ENCODE data around the gene EFHC1. TPM values are rescaled to one million over a fixed set of nuclear protein-coding genes. Genes with fewer than 3 reads are reported as not detected.

EFHC1 gene
- total RNA-seq, 1 donor from 2014 or later, result 29.0 TPM

DNA sequence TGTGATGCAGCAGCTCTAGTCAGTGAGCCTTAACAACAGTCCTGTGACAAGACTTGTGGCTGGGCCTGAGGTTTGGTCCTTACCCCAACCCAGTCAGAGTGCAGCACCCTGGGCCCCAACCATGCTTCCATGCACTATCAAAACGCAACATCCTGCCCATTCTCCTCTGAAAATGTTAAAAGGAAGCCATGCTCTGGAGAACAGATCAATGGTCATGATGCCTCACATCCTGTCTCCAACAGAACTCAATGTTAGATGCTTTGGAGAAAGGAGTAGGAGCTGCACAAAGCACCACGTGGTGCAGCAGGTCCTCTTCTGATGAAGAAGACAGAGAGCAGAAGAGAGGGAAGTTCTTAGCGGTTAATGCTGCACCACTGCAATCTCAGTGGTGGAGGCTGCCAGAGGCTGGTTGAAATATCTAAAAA is 114.8 kb downstream of the EFHC1 start:
- Mint-ChIP-seq H3K27ac (ENCODE audit: unreplicated experiment) (no peak overlapping the region), H3K9me3 (ENCODE audit: unreplicated experiment) (no peaks in the 10 kb centered on the region), H3K4me1 (ENCODE audit: unreplicated experiment) (peaks cover 34% of the 10 kb centered on the region), H3K36me3 (ENCODE audit: low read depth, unreplicated experiment) (peaks cover 5% of the 10 kb centered on the region), H3K27me3 (ENCODE audit: unreplicated experiment) (peaks cover 3% of the 10 kb centered on the region), H3K4me3 (ENCODE audit: unreplicated experiment) (no peak overlapping the region)
- DNase-seq (ENCODE audit: low spot score), result no peak
- TF ChIP-seq, protein P1, sequence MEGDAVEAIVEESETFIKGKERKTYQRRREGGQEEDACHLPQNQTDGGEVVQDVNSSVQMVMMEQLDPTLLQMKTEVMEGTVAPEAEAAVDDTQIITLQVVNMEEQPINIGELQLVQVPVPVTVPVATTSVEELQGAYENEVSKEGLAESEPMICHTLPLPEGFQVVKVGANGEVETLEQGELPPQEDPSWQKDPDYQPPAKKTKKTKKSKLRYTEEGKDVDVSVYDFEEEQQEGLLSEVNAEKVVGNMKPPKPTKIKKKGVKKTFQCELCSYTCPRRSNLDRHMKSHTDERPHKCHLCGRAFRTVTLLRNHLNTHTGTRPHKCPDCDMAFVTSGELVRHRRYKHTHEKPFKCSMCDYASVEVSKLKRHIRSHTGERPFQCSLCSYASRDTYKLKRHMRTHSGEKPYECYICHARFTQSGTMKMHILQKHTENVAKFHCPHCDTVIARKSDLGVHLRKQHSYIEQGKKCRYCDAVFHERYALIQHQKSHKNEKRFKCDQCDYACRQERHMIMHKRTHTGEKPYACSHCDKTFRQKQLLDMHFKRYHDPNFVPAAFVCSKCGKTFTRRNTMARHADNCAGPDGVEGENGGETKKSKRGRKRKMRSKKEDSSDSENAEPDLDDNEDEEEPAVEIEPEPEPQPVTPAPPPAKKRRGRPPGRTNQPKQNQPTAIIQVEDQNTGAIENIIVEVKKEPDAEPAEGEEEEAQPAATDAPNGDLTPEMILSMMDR (IDR thresholded peaks at IDR 0.05; ENCODE audit: unreplicated experiment), result no peak

DNA sequence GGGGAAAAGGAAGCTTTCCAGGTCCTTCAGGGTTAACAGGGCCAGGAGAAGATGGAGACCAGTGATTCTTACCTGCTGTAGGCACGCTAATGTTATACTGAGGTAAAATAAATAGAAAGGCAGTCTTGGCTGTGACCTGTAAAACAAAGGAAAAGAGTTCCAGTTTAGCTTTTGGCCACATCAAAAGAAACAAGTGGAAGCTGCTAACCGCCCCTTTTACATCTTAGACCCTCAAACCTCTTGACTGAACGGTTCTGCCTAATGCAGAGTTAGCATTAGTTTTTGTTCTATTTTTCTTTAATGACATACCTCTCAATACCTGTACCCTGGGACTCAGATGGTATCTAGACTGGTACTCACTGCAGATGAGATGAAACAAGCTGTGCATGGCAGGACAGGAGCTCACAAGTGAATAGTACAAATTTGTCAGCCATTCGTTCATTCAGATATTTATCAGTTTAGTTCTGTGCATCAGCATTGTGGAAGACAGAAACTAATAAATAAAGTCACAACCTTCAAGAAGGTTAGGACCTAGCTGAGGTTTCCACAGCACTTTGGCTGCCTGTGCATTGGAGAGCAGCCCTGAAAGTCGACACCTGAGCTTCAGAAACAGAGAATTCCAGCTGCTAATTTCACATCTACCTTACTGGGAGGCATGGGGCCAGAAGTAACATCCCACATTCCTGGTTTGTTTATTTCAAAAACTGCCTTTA is 115.7 kb downstream of the EFHC1 start:
- Mint-ChIP-seq H3K4me1 (ENCODE audit: unreplicated experiment) (peaks cover 39% of the 10 kb centered on the region), H3K4me3 (ENCODE audit: unreplicated experiment) (no peak overlapping the region), H3K9me3 (ENCODE audit: unreplicated experiment) (no peaks in the 10 kb centered on the region), H3K27me3 (ENCODE audit: unreplicated experiment) (peaks cover 3% of the 10 kb centered on the region), H3K36me3 (ENCODE audit: low read depth, unreplicated experiment) (peaks cover 5% of the 10 kb centered on the region), H3K27ac (ENCODE audit: unreplicated experiment) (no peak overlapping the region)
- no peak for DNase-seq (ENCODE audit: low spot score)
- TF ChIP-seq, protein P1 (IDR thresholded peaks at IDR 0.05; ENCODE audit: unreplicated experiment), result no peak

DNA sequence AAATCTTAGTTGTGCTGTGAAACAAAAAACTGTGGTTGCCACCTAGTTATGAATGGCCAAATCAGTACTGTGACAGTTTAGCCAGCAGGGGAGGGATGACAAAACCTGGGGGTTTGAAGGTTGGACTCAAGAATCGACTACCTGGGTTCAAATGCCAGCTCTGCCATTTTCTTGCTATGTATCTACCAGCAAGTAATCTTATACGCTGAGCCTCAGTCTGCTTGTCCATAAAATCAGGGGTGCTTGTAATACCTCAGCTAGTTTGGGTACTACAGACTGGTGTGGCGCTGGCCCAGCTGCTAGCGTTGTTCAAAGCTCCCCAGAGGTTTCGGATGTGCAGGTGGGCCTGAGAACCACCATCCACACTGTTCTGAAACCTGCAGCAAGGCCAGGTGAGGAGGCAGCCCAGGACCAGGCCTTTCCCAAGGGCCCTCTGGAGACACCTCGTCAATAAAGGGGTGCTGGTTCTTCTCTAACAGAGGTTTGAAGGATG is 116.3 kb downstream of the EFHC1 start:
- H3K4me3 Mint-ChIP-seq (ENCODE audit: unreplicated experiment), result no peak overlapping the region
- H3K27ac Mint-ChIP-seq (ENCODE audit: unreplicated experiment), result no peak overlapping the region

DNA sequence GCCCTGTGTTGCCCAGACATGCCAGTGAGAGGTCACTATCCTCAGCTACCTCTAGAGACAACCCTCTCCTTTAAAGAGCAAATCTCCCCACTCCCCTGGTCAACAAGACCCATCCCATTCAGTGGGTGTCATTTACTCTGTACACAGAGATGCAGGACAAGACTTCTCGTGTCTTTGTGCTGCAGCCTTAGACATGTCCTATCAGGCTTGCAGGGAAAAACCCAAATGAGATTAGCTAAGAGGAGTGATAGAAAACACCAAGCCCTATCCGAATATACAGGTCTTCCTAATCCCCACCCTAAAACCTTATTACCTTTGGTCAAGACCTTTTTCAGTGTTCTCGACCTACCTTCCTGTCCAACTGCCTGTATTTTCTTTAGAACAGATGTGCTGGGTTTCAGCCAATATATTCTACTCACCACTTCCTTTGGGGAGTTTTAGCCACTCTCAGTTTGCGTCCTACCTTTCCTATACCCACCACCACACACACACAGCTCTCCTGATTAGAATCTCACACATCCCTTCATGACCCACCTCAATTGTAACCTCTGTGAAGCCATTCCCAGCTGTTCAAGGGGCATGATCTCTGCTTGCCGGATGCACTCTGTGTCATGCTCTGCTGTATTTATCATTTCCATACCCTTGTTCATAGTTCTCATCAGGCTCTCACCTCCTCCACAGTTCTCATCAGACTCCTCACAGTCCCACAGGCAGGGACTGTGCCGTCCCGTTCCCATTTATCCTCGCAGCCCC is 117.0 kb downstream of the EFHC1 start:
- H3K4me1 Mint-ChIP-seq (ENCODE audit: unreplicated experiment), result peaks cover 39% of the 10 kb centered on the region
- no peak for DNase-seq (ENCODE audit: low spot score)
- peaks cover 3% of the 10 kb centered on the region for H3K27me3 Mint-ChIP-seq (ENCODE audit: unreplicated experiment)

More for the DNA sequence above, 116.3 kb downstream of the EFHC1 start:
- Mint-ChIP-seq H3K9me3 (ENCODE audit: unreplicated experiment) (no peaks in the 10 kb centered on the region), H3K27me3 (ENCODE audit: unreplicated experiment) (peaks cover 3% of the 10 kb centered on the region), H3K36me3 (ENCODE audit: low read depth, unreplicated experiment) (peaks cover 5% of the 10 kb centered on the region), H3K4me1 (ENCODE audit: unreplicated experiment) (peaks cover 39% of the 10 kb centered on the region)
- no peak for DNase-seq (ENCODE audit: low spot score)
- TF ChIP-seq, protein P1 (IDR thresholded peaks at IDR 0.05; ENCODE audit: unreplicated experiment), result no peak

More for the DNA sequence above, 117.0 kb downstream of the EFHC1 start:
- Mint-ChIP-seq H3K36me3 (ENCODE audit: low read depth, unreplicated experiment) (peaks cover 5% of the 10 kb centered on the region), H3K27ac (ENCODE audit: unreplicated experiment) (no peak overlapping the region), H3K9me3 (ENCODE audit: unreplicated experiment) (no peaks in the 10 kb centered on the region), H3K4me3 (ENCODE audit: unreplicated experiment) (no peak overlapping the region)
- TF ChIP-seq, protein P1 (IDR thresholded peaks at IDR 0.05; ENCODE audit: unreplicated experiment), result no peak
